GM12891 (cell line): ENCODE results near the gene RGS3.

Source experiments
- POLR2A ChIP-seq: IDR thresholded peaks from 2 replicates; pipeline ENCODE4 v1.6.1; 2011; ENCODE audit warnings: low read depth, low read length, control low read depth
- POLR2AphosphoS5 ChIP-seq: IDR thresholded peaks from 2 replicates; pipeline ENCODE4 v1.6.1; 2011; ENCODE audit warnings: low read depth, low read length, control low read depth
- POU2F2 ChIP-seq: IDR thresholded peaks from 2 replicates; pipeline ENCODE4 v1.6.1; 2011; ENCODE audit warnings: low read depth, mild to moderate bottlenecking, control low read depth, low read length, moderate library complexity

GRCh38 chr9:113461285-113461684 is 2.2 kb upstream of the RGS3 start:
- no peak for TF ChIP-seq POLR2AphosphoS5
- no peak for TF ChIP-seq POLR2A
- TF ChIP-seq POU2F2 = no peak
